Pericardium fibroblast (primary cell): ENCODE results near the gene GAPDH. TPM values are rescaled to one million over a fixed set of nuclear protein-coding genes. Genes with fewer than 3 reads are reported as not detected.

Experiments used
- total RNA-seq: library from RNA; depleted of rRNA; stranded (reverse); fragments of >200 nt; gene quantifications from 2 replicates; pipeline ENCODE4 v1.2.3, GENCODE V29; 2015

Gene GAPDH
- total RNA-seq, result 5,873 and 7,738 TPM in 2 replicates

DNA sequence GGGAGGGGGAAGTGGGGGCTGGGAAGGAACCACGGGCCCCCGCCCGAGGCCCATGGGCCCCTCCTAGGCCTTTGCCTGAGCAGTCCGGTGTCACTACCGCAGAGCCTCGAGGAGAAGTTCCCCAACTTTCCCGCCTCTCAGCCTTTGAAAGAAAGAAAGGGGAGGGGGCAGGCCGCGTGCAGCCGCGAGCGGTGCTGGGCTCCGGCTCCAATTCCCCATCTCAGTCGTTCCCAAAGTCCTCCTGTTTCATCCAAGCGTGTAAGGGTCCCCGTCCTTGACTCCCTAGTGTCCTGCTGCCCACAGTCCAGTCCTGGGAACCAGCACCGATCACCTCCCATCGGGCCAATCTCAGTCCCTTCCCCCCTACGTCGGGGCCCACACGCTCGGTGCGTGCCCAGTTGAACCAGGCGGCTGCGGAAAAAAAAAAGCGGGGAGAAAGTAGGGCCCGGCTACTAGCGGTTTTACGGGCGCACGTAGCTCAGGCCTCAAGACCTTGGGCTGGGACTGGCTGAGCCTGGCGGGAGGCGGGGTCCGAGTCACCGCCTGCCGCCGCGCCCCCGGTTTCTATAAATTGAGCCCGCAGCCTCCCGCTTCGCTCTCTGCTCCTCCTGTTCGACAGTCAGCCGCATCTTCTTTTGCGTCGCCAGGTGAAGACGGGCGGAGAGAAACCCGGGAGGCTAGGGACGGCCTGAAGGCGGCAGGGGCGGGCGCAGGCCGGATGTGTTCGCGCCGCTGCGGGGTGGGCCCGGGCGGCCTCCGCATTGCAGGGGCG, at the start of gene GAPDH:
Gene GAPDH, plus strand, starts transcription at position 595 of the 772 bp plus-strand sequence. CDS start 316 bp downstream, outside the sequence.

DNA sequence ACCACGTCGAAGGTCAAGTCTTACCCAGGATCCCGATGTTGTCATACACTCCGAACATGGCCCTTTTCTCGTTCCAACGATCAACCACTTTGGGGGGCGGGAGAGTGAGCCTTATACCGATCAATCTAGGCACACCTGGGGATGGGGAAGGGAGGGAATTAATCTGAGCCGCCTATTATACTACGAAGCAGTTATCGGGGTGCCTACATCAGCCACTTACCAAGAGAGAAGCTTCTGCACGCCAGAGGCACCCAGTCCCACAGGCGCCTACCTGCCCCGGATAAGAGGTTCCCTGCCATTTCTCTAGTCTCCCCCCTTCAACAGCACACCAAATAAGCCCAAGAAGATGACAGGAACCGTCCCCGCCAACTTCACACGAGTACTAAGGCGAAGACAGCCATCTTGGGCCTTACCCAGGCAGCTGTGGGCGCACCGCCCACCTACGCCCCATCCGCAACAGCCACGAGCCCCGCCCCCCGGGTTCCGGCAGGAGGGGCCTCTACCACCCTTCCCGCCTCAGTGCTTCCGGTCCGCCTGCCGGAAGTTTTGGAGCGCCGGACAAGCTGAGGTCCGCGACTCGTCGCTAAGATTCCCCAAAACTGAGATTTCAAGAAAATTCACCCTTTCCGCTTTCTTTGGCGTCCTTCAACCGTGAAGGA, 41.4 kb upstream of the GAPDH start, which contains the start of gene MRPL51:
Gene MRPL51, minus strand, starts transcription at position 425 of the 659 bp plus-strand sequence. Its CDS starts 126 bp downstream, at position 299.

DNA sequence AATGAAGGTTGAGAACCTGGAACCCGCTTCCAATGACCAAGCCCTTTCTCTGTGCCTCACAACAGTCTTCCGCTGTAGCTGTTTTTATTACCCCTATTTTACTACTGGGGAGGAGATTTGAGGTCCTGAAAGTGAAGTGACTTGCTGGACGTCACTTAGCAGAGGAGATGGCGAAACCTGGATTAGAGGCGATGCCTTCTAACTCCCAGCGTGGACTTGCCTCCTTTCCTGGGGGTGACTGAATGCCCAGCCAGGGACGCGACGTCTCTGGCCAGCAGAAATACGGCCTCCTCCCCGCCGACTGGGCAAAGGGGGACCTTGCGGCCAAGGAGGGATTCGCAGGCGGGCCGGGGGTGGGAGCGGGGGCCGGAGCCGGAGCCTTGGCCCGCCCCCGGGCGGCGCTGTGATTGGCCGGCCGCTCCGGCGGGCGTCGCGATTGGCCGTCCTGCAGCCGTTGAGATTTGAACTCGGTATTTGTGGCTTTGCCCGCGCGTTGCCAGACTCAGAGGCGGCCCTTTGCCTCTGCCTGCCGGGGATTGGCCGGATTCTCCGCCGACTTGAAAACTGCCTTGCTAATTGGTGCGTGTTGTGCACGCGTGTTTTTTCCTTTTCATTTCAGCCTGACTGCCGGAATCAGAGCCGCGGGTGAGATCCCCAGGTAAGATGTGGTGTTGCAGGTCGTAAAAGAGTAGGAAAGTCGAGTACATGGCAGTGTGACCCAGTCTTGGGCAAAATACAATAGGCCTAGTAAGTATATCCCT, 40.6 kb upstream of the GAPDH start, which contains the start of gene NCAPD2:
Gene NCAPD2, plus strand, starts transcription at position 606 of the 761 bp plus-strand sequence. CDS start 997 bp downstream, outside the sequence.

Other genes starting within 250 kb of the GAPDH start
- not detected in 2 replicates for gene PLEKHG6, start 223.8 kb upstream of the GAPDH start, total RNA-seq
- 406 and 543 TPM in 2 replicates for gene TNFRSF1A, start 192.4 kb upstream of the GAPDH start, total RNA-seq
- gene SCNN1A, start 159.0 kb upstream of the GAPDH start, total RNA-seq, result 2.6 and 9.4 TPM in 2 replicates
- gene LTBR, start 150.4 kb upstream of the GAPDH start, total RNA-seq, result 261 and 267 TPM in 2 replicates
- gene CD27, start 89.6 kb upstream of the GAPDH start, total RNA-seq, result not detected in 2 replicates
- gene TAPBPL, start 82.5 kb upstream of the GAPDH start, total RNA-seq, result 7.9 and 10.9 TPM in 2 replicates
- 5.2 and 5.3 TPM in 2 replicates for gene VAMP1, start 63.8 kb upstream of the GAPDH start, total RNA-seq
- 59.2 and 137 TPM in 2 replicates for gene MRPL51, start 41.3 kb upstream of the GAPDH start, total RNA-seq
- gene NCAPD2, start 40.4 kb upstream of the GAPDH start, total RNA-seq, result 15.5 and 31.8 TPM in 2 replicates
- 24.4 and 24.7 TPM in 2 replicates for gene IFFO1, start 21.5 kb downstream of the GAPDH start, total RNA-seq
- gene NOP2, start 33.8 kb downstream of the GAPDH start, total RNA-seq, result 11.5 and 24.2 TPM in 2 replicates
- gene CHD4, start 72.9 kb downstream of the GAPDH start, total RNA-seq, result 180 and 220 TPM in 2 replicates
- gene LPAR5, start 101.4 kb downstream of the GAPDH start, total RNA-seq, result 3.6 TPM in 1 of 2 replicates, not detected in the other
- gene ACRBP, start 112.9 kb downstream of the GAPDH start, total RNA-seq, result 0.43 TPM in 1 of 2 replicates, not detected in the other
- gene ING4, start 128.6 kb downstream of the GAPDH start, total RNA-seq, result 19.6 and 33.0 TPM in 2 replicates
- 23.9 and 24.4 TPM in 2 replicates for gene ZNF384, start 154.9 kb downstream of the GAPDH start, total RNA-seq
- gene PIANP, start 166.3 kb downstream of the GAPDH start, total RNA-seq, result 0.12 TPM in 1 of 2 replicates, not detected in the other
- 83.1 and 88.8 TPM in 2 replicates for gene COPS7A, start 189.5 kb downstream of the GAPDH start, total RNA-seq
- gene MLF2, start 218.6 kb downstream of the GAPDH start, total RNA-seq, result 178 and 186 TPM in 2 replicates
- gene PTMS, start 231.8 kb downstream of the GAPDH start, total RNA-seq, result 212 and 239 TPM in 2 replicates
- 0.43 TPM in 1 of 2 replicates, not detected in the other for gene LAG3, start 238.0 kb downstream of the GAPDH start, total RNA-seq